ENCODE data around the gene RNF11. TPM values are rescaled to one million over a fixed set of nuclear protein-coding genes. Genes with fewer than 3 reads are reported as not detected.

Gene RNF11
- total RNA-seq, 1 donor from 2014 or later: 15.3 TPM

DNA sequence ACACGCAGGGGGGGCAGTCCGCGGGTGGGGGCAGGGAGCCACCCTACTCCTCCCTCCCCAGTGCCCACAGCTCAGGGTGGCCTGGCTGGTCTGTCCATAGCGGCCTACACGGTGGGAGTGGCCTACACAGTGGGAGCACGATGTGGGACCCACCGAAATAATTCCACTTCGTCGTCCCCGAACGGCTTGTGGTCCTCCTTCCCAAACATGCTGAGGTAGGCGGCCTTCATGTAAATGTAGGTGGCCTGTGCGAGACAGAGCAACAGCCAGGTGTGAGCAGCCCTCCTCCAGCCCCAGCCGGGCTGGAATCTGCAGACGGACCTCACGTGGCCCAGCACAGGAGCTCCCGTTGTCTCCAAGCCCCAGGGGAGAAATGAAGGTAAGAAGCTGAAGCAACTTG is 59.9 kb downstream of the RNF11 start:
- ATAC-seq (ENCODE audit: low read depth) (no peak), DNase-seq (no peak)
- Mint-ChIP-seq H3K27ac (no peak overlapping the region), H3K4me1 (peaks cover 8% of the 10 kb centered on the region), H3K27me3 (peaks cover 2% of the 10 kb centered on the region), H3K36me3 (ENCODE audit: low read depth) (no peaks in the 10 kb centered on the region), H3K4me3 (no peak overlapping the region), H3K9me3 (no peaks in the 10 kb centered on the region)
- ChIA-PET CTCF (interaction anchor here (1.0 to 1.8 kb wide), 3 partner anchors 29 to 366 kb away, joined by 3 to 47 read pairs (median 5); no protein-coding TSS in a partner anchor), POLR2A (interaction anchor here (0.8 kb wide), 1 partner anchor 60 kb away, joined by 10 read pairs; no protein-coding TSS in a partner anchor)
- TF ChIP-seq, protein P1, sequence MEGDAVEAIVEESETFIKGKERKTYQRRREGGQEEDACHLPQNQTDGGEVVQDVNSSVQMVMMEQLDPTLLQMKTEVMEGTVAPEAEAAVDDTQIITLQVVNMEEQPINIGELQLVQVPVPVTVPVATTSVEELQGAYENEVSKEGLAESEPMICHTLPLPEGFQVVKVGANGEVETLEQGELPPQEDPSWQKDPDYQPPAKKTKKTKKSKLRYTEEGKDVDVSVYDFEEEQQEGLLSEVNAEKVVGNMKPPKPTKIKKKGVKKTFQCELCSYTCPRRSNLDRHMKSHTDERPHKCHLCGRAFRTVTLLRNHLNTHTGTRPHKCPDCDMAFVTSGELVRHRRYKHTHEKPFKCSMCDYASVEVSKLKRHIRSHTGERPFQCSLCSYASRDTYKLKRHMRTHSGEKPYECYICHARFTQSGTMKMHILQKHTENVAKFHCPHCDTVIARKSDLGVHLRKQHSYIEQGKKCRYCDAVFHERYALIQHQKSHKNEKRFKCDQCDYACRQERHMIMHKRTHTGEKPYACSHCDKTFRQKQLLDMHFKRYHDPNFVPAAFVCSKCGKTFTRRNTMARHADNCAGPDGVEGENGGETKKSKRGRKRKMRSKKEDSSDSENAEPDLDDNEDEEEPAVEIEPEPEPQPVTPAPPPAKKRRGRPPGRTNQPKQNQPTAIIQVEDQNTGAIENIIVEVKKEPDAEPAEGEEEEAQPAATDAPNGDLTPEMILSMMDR (IDR thresholded peaks at IDR 0.05): no peak
- intact Hi-C loops (cut with micrococcal nuclease): loop anchor here (2.0 to 5.0 kb wide), 2 partner anchors 61 to 424 kb away; no protein-coding TSS in a partner anchor

- TF ChIP-seq, protein P1 (IDR thresholded peaks at IDR 0.05): peak; percentile 74
- Mint-ChIP-seq H3K27ac (no peak overlapping the region), H3K9me3 (no peaks in the 10 kb centered on the region), H3K4me3 (peak overlapping the region; percentile 68), H3K27me3 (peaks cover 2% of the 10 kb centered on the region), H3K4me1 (peaks cover 8% of the 10 kb centered on the region), H3K36me3 (ENCODE audit: low read depth) (no peaks in the 10 kb centered on the region)
- intact Hi-C loops (cut with micrococcal nuclease): loop anchor here (1.0 to 5.0 kb wide), 4 partner anchors 62 to 522 kb away; no protein-coding TSS in a partner anchor
- ChIA-PET POLR2A (interaction anchor here (1.0 kb wide), 1 partner anchor 61 kb away, joined by 4 read pairs; no protein-coding TSS in a partner anchor), CTCF (interaction anchor here (0.7 to 1.8 kb wide), 14 partner anchors 9 to 423 kb away, joined by 3 to 47 read pairs (median 4); partner anchors contain the start of gene RNF11)
- DNase-seq (peak; percentile 71), ATAC-seq (ENCODE audit: low read depth) (peak; percentile 65)
Measured at GRCh38 chr1:51296383-51297357, 60.6 kb downstream of the RNF11 start.

GRCh38 chr1:51297401-51298321 is 61.6 kb downstream of the RNF11 start:
- DNase-seq (no peak), ATAC-seq (ENCODE audit: low read depth) (no peak)
- TF ChIP-seq, protein P1 (IDR thresholded peaks at IDR 0.05): no peak
- no peaks in the 10 kb centered on the region for H3K36me3 Mint-ChIP-seq (ENCODE audit: low read depth)
- ChIA-PET POLR2A (interaction anchor here (1.0 kb wide), 1 partner anchor 62 kb away, joined by 4 read pairs; no protein-coding TSS in a partner anchor), CTCF (interaction anchor here (0.7 to 1.8 kb wide), 12 partner anchors 8 to 424 kb away, joined by 3 to 47 read pairs (median 4); partner anchors contain the start of gene RNF11)
- H3K9me3 Mint-ChIP-seq: no peaks in the 10 kb centered on the region
- H3K4me3 Mint-ChIP-seq: peak overlapping the region; percentile 68
- peaks cover 2% of the 10 kb centered on the region for H3K27me3 Mint-ChIP-seq
- intact Hi-C loops (cut with micrococcal nuclease): loop anchor here (1.0 to 5.0 kb wide), 4 partner anchors 63 to 523 kb away; no protein-coding TSS in a partner anchor
- H3K27ac Mint-ChIP-seq: no peak overlapping the region
- H3K4me1 Mint-ChIP-seq: peaks cover 8% of the 10 kb centered on the region

DNA sequence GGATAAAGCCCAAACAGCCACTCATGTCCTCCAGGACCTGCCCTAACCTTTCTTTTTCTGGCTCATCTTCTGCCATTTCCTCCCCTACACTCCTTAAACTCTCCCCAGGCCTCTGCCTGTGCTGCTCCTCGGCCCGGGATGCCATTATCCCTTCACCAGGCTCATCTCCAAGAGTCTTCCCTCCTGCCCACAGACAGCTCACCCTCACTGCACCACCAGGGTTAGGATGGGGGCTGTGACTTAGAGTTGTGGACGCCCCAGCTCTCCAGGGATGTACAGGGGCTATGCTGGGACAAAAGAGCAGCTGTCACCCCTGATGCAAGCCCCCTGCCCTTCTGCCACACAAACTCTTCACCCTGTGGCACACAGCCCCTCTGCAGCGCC is 62.2 kb downstream of the RNF11 start:
- Mint-ChIP-seq H3K4me1 (peaks cover 8% of the 10 kb centered on the region), H3K4me3 (no peak overlapping the region), H3K36me3 (ENCODE audit: low read depth) (no peaks in the 10 kb centered on the region), H3K27me3 (peaks cover 2% of the 10 kb centered on the region), H3K9me3 (no peaks in the 10 kb centered on the region), H3K27ac (no peak overlapping the region)
- POLR2A ChIA-PET: no interaction called here
- ATAC-seq (ENCODE audit: low read depth): no peak
- intact Hi-C loops (cut with micrococcal nuclease): loop anchor here (5.0 kb wide), 1 partner anchor 426 kb away; no protein-coding TSS in a partner anchor
- DNase-seq: no peak
- TF ChIP-seq, protein P1 (IDR thresholded peaks at IDR 0.05): no peak
- CTCF ChIA-PET: no interaction called here
